ENCODE measurements around the gene AGPAT4.

AGPAT4 gene

DNA sequence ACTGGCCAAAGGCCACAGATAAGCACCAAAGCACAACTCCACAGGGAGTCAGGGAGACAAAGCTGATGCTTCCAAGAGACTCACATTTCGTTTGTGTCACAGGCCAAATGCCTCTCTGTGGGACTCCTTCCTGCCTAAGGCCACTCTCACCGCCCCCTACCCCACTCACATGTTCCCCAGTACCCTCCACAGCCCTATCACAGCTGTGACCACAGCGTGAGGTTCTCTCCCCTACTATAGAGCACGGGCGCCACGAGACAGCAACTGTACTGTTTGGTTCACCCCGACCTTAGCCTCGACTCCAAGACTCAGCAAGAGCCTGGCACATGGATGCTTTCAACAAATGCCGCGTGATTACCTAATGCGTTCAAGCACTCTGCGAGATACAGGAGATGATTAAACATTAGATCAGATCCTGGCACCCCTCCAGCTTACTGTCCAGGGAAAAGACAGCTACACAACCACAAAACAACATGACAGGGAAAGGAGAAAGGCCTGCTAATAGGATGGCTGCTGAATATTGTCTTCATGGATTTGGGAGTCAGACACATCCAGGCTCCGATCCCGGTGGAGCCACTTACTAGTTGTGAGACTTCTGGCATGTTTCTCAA lies 105.5 kb downstream of the AGPAT4 start:
- no peak overlapping the region for H3K4me3 ChIP-seq (ENCODE audit: low read depth, low read length)
- DNase-seq (ENCODE audit: low read depth) = no peak
- TF ChIP-seq POLR2A (IDR thresholded peaks at IDR 0.05; ENCODE audit: extremely low read depth, insufficient read length) (no peak), MYC (IDR thresholded peaks at IDR 0.05; ENCODE audit: low read depth, low read length) (no peak)
- TF ChIP-seq, protein P1, sequence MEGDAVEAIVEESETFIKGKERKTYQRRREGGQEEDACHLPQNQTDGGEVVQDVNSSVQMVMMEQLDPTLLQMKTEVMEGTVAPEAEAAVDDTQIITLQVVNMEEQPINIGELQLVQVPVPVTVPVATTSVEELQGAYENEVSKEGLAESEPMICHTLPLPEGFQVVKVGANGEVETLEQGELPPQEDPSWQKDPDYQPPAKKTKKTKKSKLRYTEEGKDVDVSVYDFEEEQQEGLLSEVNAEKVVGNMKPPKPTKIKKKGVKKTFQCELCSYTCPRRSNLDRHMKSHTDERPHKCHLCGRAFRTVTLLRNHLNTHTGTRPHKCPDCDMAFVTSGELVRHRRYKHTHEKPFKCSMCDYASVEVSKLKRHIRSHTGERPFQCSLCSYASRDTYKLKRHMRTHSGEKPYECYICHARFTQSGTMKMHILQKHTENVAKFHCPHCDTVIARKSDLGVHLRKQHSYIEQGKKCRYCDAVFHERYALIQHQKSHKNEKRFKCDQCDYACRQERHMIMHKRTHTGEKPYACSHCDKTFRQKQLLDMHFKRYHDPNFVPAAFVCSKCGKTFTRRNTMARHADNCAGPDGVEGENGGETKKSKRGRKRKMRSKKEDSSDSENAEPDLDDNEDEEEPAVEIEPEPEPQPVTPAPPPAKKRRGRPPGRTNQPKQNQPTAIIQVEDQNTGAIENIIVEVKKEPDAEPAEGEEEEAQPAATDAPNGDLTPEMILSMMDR (IDR thresholded peaks at IDR 0.05; ENCODE audit: low read depth, low read length) = no peak
- TF ChIP-seq, protein P2, sequence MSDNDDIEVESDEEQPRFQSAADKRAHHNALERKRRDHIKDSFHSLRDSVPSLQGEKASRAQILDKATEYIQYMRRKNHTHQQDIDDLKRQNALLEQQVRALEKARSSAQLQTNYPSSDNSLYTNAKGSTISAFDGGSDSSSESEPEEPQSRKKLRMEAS (IDR thresholded peaks at IDR 0.05; ENCODE audit: low read depth, low read length) = no peak

DNA sequence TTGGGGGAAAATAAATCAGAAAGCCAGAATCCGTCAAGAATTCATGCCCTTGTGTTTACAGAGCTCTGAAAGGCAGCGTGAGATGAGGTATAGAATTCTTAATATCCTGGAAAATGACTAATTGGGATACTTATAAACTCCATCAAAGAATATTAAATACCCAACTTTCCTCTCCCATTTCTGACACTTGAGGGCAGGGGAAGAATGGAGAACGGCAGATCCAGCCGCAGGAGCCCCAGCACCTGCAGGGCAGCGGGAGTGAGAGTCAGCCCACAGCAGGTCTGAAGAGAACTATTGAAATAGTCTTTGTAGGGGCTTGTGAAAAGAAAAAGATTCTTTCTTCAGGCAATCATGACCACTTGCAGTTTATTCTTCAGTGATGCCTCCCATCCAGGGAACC lies 107.2 kb downstream of the AGPAT4 start:
- H3K4me3 ChIP-seq (ENCODE audit: low read depth, low read length) = no peak overlapping the region
- no peak for DNase-seq (ENCODE audit: low read depth)
- no peak for TF ChIP-seq MYC (IDR thresholded peaks at IDR 0.05; ENCODE audit: low read depth, low read length)
- TF ChIP-seq POLR2A (IDR thresholded peaks at IDR 0.05; ENCODE audit: extremely low read depth, insufficient read length) = no peak
- TF ChIP-seq, protein P1 (IDR thresholded peaks at IDR 0.05; ENCODE audit: low read depth, low read length) = no peak
- TF ChIP-seq, protein P2 (IDR thresholded peaks at IDR 0.05; ENCODE audit: low read depth, low read length) = no peak

DNA sequence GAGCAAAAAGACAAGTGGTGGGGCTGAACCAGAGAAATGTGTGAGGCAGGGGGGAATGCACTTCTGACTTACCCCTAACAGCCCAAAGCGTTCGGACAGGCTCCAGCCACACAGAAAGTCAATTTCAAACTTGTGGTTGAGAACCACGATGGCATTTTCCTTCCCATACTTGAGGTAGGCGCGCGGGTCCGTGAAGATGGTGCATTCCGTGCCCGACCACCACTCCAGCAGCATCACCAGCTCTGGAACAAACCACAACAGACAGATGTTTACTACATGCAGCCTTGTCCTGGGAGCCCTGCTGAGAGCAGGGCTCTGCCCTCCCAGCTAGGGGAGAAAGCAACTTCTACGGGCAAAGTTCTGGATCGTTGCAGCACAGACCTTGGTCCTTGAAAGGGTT lies 107.7 kb downstream of the AGPAT4 start:
- TF ChIP-seq, protein P1 (IDR thresholded peaks at IDR 0.05; ENCODE audit: low read depth, low read length) = no peak
- TF ChIP-seq, protein P2 (IDR thresholded peaks at IDR 0.05; ENCODE audit: low read depth, low read length) = no peak
- TF ChIP-seq MYC (IDR thresholded peaks at IDR 0.05; ENCODE audit: low read depth, low read length) (no peak), POLR2A (IDR thresholded peaks at IDR 0.05; ENCODE audit: extremely low read depth, insufficient read length) (no peak)
- no peak for DNase-seq (ENCODE audit: low read depth)

DNA sequence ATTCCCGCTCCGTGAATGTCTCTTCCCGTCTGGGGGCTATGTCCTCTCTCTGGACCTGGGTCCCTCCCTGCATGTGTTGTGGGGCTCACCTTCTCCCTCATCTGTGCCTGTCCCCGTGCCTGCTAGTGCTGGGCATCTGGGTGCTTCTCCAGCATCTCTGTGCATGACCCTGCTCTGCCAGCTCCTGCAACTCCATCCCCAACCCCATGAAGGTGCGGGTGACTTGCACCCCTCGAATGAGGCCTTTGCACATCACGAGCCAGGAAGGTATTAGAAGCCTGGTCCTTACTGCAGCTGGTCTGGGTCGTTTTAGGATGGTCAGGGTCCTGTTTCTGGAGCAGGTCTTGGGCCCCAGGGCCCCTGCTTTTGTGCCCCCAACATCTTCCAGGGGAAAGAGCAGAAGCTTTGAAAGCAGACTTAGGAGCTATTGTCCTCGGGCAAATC lies 109.7 kb downstream of the AGPAT4 start:
- no peak for DNase-seq (ENCODE audit: low read depth)
- TF ChIP-seq MYC (IDR thresholded peaks at IDR 0.05; ENCODE audit: low read depth, low read length) = no peak
- TF ChIP-seq POLR2A (IDR thresholded peaks at IDR 0.05; ENCODE audit: extremely low read depth, insufficient read length) = no peak
- TF ChIP-seq, protein P2 (IDR thresholded peaks at IDR 0.05; ENCODE audit: low read depth, low read length) = no peak
- TF ChIP-seq, protein P1 (IDR thresholded peaks at IDR 0.05; ENCODE audit: low read depth, low read length) = no peak
- H3K4me3 ChIP-seq (ENCODE audit: low read depth, low read length) = no peak overlapping the region

More for the DNA sequence above, 107.7 kb downstream of the AGPAT4 start:
- no peak overlapping the region for H3K4me3 ChIP-seq (ENCODE audit: low read depth, low read length)

DNA sequence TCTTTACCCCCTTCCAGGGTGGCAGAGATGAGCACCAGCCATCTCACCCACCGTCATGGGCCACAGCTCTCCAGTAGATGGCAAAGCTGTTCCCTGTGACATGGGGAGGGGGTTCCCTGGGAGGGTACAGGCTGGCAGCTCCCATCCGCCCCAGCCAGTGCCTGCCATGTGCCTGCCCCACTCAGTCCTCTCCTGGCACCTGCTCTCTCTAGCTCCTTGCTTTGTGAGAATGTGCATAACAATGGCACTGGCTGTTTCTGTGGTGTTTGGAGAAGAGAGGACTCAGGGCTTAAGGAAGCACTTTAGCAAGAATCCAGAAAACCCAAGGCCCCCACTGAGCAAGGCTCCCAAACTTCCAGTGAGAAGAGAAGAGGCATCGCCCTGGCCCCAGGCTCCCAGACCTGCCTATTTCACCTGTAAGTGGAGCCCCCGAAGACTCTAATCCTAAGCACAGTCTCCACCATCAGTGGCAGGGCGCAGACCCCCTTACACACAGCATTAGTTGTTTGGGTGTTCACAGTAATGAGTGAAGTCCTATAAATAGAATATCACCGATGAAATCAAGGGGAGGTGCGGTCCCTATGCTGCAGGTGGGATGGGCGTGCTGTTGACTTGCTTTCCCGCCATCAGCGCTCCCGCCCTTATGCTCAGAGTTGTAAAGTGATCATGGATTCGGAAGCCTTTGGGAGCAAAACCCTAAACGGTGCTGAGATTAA lies 110.2 kb downstream of the AGPAT4 start:
- DNase-seq (ENCODE audit: low read depth) = no peak
- TF ChIP-seq, protein P2 (IDR thresholded peaks at IDR 0.05; ENCODE audit: low read depth, low read length) = no peak
- TF ChIP-seq POLR2A (IDR thresholded peaks at IDR 0.05; ENCODE audit: extremely low read depth, insufficient read length) (no peak), MYC (IDR thresholded peaks at IDR 0.05; ENCODE audit: low read depth, low read length) (no peak)
- TF ChIP-seq, protein P1 (IDR thresholded peaks at IDR 0.05; ENCODE audit: low read depth, low read length) = no peak
- H3K4me3 ChIP-seq (ENCODE audit: low read depth, low read length) = no peak overlapping the region

Measured in NB4 (cell line).